ENCODE results near the gene FGD5.

The FGD5 gene

DNA sequence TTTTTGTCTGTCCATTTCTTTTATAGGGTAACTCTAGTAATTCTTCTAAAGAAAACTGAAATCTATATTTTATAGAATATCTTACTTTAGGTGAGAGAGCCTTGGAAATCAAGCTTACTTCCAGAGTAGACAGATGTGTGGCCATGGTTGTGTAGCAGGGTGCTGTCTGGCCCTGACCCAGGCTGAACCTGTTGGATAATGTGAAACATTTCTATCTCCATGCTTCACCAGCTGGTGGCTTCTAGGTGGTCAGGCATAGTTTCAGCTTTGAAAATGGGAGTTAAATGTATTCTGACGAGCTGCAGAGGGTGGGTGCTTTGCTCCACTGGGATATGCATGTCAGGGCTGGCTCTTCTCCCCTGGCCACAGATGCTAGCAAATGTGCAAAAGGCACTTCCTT lies 107.8 kb downstream of the FGD5 start:
- Histone ChIP-seq H3K4me2 (ENCODE audit: low read length) (peak overlapping the region; percentile 46), H3K4me3 (ENCODE audit: low read depth, low read length) (no peak overlapping the region), H3K27ac (peak overlapping the region; percentile 72), H3K79me2 (no peaks in the 10 kb centered on the region), H3K27me3 (ENCODE audit: control insufficient read depth, insufficient read depth, low read length) (no peaks in the 10 kb centered on the region), H3K4me1 (peaks cover 18% of the 10 kb centered on the region), H3K9ac (no peak overlapping the region), H2AFZ (peak overlapping the region; percentile 71), H3K9me3 (ENCODE audit: control insufficient read depth, low read length) (no peaks in the 10 kb centered on the region), H3K36me3 (ENCODE audit: control insufficient read depth, insufficient read depth, low read length) (no peaks in the 10 kb centered on the region)
- TF ChIP-seq, protein P1, sequence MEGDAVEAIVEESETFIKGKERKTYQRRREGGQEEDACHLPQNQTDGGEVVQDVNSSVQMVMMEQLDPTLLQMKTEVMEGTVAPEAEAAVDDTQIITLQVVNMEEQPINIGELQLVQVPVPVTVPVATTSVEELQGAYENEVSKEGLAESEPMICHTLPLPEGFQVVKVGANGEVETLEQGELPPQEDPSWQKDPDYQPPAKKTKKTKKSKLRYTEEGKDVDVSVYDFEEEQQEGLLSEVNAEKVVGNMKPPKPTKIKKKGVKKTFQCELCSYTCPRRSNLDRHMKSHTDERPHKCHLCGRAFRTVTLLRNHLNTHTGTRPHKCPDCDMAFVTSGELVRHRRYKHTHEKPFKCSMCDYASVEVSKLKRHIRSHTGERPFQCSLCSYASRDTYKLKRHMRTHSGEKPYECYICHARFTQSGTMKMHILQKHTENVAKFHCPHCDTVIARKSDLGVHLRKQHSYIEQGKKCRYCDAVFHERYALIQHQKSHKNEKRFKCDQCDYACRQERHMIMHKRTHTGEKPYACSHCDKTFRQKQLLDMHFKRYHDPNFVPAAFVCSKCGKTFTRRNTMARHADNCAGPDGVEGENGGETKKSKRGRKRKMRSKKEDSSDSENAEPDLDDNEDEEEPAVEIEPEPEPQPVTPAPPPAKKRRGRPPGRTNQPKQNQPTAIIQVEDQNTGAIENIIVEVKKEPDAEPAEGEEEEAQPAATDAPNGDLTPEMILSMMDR (IDR thresholded peaks at IDR 0.05): no peak

DNA sequence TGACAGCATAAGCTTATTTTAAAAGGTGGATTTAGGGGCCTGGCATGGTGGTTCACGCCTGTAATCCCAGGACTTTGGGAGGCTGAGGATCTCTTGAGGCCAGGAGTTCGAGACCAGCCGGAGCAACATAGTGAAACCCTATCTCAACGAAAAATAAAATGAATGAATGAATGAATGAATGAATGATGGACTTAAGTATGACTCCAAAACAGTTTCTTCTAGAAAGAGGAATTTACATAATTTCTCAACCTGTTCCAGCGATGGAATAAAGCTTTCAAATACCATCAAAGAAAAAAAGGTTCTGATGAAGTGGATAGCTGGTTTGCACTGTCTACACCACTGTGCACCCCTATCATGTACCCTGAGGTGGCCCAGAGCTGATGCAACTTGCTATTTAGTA lies 108.5 kb downstream of the FGD5 start:
- Histone ChIP-seq H3K4me3 (ENCODE audit: low read depth, low read length) (no peak overlapping the region), H3K27me3 (ENCODE audit: control insufficient read depth, insufficient read depth, low read length) (no peaks in the 10 kb centered on the region), H3K27ac (peak overlapping the region; percentile 72), H2AFZ (peak overlapping the region; percentile 71), H3K79me2 (no peaks in the 10 kb centered on the region), H3K9me3 (ENCODE audit: control insufficient read depth, low read length) (no peaks in the 10 kb centered on the region), H3K36me3 (ENCODE audit: control insufficient read depth, insufficient read depth, low read length) (no peaks in the 10 kb centered on the region), H3K9ac (no peak overlapping the region), H3K4me2 (ENCODE audit: low read length) (no peak overlapping the region), H3K4me1 (peaks cover 18% of the 10 kb centered on the region)
- TF ChIP-seq, protein P1 (IDR thresholded peaks at IDR 0.05): no peak

DNA sequence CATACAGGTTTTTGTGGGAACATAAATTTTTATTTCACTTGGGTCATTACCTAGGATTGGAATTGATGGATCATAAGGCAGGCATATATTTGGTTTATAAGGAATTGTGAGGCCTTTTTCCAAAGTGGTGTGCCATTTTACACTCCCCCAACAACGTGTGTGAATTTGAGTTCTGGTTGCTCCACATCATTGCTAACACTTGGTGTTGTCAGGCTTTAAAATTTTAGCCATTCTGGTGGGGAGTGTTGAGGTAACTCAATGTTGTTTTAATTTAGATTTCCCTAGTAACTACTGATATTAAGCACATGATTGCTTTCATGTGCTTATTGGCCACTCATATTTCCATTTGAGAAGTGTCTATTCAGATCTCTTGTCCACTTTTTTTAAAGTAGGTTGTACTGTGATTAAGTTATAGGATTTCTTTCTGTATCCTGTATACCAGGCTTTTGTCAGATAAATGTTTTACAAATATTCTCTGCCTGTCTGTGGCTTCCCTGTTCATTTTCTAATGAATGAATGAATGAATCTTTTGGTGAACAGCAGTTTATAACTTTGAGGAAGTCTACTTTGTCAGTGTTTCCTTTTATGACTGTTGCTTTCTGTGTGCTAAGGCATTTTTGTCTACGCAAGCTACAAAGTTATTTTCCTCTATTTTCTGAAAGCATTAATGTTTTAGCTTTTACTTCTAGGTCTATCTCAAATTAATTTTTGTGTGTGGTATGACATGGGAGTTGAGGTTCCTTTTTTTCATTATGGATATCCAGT lies 110.7 kb downstream of the FGD5 start:
- H3K27me3 ChIP-seq (ENCODE audit: control insufficient read depth, insufficient read depth, low read length): no peaks in the 10 kb centered on the region
- H3K4me1 ChIP-seq: peaks cover 18% of the 10 kb centered on the region
- H3K27ac ChIP-seq: no peak overlapping the region
- TF ChIP-seq, protein P1 (IDR thresholded peaks at IDR 0.05): no peak
- no peak overlapping the region for H3K9ac ChIP-seq
- H3K4me3 ChIP-seq (ENCODE audit: low read depth, low read length): no peak overlapping the region
- H3K79me2 ChIP-seq: no peaks in the 10 kb centered on the region
- H3K4me2 ChIP-seq (ENCODE audit: low read length): no peak overlapping the region
- no peaks in the 10 kb centered on the region for H3K9me3 ChIP-seq (ENCODE audit: control insufficient read depth, low read length)
- H3K36me3 ChIP-seq (ENCODE audit: control insufficient read depth, insufficient read depth, low read length): no peaks in the 10 kb centered on the region
- H2AFZ ChIP-seq: no peak overlapping the region

DNA sequence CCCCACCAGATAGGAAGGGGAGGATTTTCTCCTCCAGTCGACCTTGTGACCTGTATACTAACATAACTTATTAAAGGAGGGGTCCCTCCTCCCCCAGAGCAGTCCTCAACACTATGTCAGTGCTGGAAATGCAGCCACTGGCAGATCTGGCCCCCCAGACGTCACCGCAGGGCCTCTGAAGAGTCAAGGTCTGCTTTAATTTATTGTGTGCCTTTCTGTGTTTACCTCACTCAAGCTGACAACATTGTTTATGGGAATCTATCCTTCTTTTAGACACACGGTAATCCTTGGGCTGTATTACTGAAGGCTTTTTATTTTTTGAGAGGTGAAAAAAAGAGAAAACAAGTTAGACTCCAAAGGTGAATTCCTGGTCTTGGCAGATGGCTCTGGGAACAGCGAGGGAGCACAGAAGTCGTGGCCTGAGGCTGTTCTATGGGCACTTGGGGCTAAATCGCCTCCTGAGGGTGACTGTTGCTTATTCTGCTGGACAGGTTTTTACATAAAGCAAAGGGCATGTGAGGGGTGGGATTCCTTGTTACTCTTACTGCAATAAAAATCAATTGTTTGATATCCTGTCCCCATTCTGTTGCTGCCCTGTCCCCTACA lies 115.2 kb downstream of the FGD5 start:
- Histone ChIP-seq H3K27ac (no peak overlapping the region), H3K79me2 (peaks cover 3% of the 10 kb centered on the region), H3K9ac (no peak overlapping the region), H3K4me2 (ENCODE audit: low read length) (no peak overlapping the region), H3K4me1 (no peaks in the 10 kb centered on the region), H3K27me3 (ENCODE audit: control insufficient read depth, insufficient read depth, low read length) (no peaks in the 10 kb centered on the region), H3K9me3 (ENCODE audit: control insufficient read depth, low read length) (no peaks in the 10 kb centered on the region), H2AFZ (no peak overlapping the region), H3K36me3 (ENCODE audit: control insufficient read depth, insufficient read depth, low read length) (no peaks in the 10 kb centered on the region), H3K4me3 (ENCODE audit: low read depth, low read length) (no peak overlapping the region)
- TF ChIP-seq, protein P1 (IDR thresholded peaks at IDR 0.05): no peak

All from parathyroid adenoma (tissue), 2 donors.